Measurements from ENCODE around the gene IMMT. TPM values are rescaled to one million over a fixed set of nuclear protein-coding genes. Genes with fewer than 3 reads are reported as not detected.

IMMT gene
- total RNA-seq, 4 donors from 2014 or later, result 45.8 to 56.4 (median 48.8) TPM

- intact Hi-C loops (cut with DNase I; ENCODE audit: low total_unique reads), result no loop called here
- WGBS, 2 donors, result 90 to 94% methylated on average over 8 of the region's 8 CpGs
- TF ChIP-seq CTCF (IDR thresholded peaks at IDR 0.05), result no peak
- no peak for TF ChIP-seq POLR2A (IDR thresholded peaks at IDR 0.05)
- no peak overlapping the region for H3K4me3 ChIP-seq (ENCODE audit: low read depth, poor library complexity, severe bottlenecking)
- DNase-seq (ENCODE audit: low spot score in 2 of 2), result no peak
Measured at GRCh38 chr2:86239745-86240144, 44.5 kb upstream of the IMMT start.

- WGBS, 2 donors, result 85 to 88% methylated on average over 4 of the region's 4 CpGs
- no peak for DNase-seq (ENCODE audit: low spot score in 2 of 2)
- H3K4me3 ChIP-seq (ENCODE audit: low read depth, poor library complexity, severe bottlenecking), result no peak overlapping the region
- intact Hi-C loops (cut with DNase I; ENCODE audit: low total_unique reads), result no loop called here
- TF ChIP-seq POLR2A (IDR thresholded peaks at IDR 0.05), result no peak
- no peak for TF ChIP-seq CTCF (IDR thresholded peaks at IDR 0.05)
Measured at GRCh38 chr2:86239326-86239725, 44.1 kb upstream of the IMMT start.

- intact Hi-C loops (cut with DNase I; ENCODE audit: low total_unique reads), result no loop called here
- 72 to 84% methylated on average over 5 of the region's 5 CpGs for WGBS, 2 donors
- no peak overlapping the region for H3K4me3 ChIP-seq (ENCODE audit: low read depth, poor library complexity, severe bottlenecking)
- DNase-seq (ENCODE audit: low spot score in 2 of 2), result no peak
- TF ChIP-seq POLR2A (IDR thresholded peaks at IDR 0.05) (no peak), CTCF (IDR thresholded peaks at IDR 0.05) (no peak)
Measured at GRCh38 chr2:86238354-86238753, 43.1 kb upstream of the IMMT start.

GRCh38 chr2:86237172-86237571, 41.9 kb upstream of the IMMT start:
- DNase-seq (ENCODE audit: low spot score in 2 of 2), result no peak
- TF ChIP-seq CTCF (IDR thresholded peaks at IDR 0.05) (no peak), POLR2A (IDR thresholded peaks at IDR 0.05) (no peak)
- intact Hi-C loops (cut with DNase I; ENCODE audit: low total_unique reads), result no loop called here
- WGBS, 2 donors, result 77 to 86% methylated on average over 5 of the region's 5 CpGs
- H3K4me3 ChIP-seq (ENCODE audit: low read depth, poor library complexity, severe bottlenecking), result no peak overlapping the region

- TF ChIP-seq POLR2A (IDR thresholded peaks at IDR 0.05) (no peak), CTCF (IDR thresholded peaks at IDR 0.05) (no peak)
- 79 to 87% methylated on average over 12 of the region's 12 CpGs for WGBS, 2 donors
- intact Hi-C loops (cut with DNase I; ENCODE audit: low total_unique reads), result no loop called here
- H3K4me3 ChIP-seq (ENCODE audit: low read depth, poor library complexity, severe bottlenecking), result no peak overlapping the region
- no peak for DNase-seq (ENCODE audit: low spot score in 2 of 2)
Measured at GRCh38 chr2:86235196-86235980, 40.1 kb upstream of the IMMT start.
